Astrocyte (in vitro differentiated cells and primary cell): ENCODE measurements around the gene RPS6KA3.

Source experiments
- EZH2 ChIP-seq: IDR thresholded peaks from 2 replicates; pipeline ENCODE4 v1.6.1; 2012; ENCODE audit warnings: mild to moderate bottlenecking, low read length, inconsistent platforms; ENCODE audit not compliant: insufficient read depth
- TF ChIP-seq, protein P1 (sequence below): IDR thresholded peaks from 2 replicates; pipeline ENCODE4 v1.5.1; 2011; ENCODE audit warnings: low read depth, mild to moderate bottlenecking, inconsistent platforms, low read length, moderate library complexity; ENCODE audit not compliant: insufficient read depth

DNA sequence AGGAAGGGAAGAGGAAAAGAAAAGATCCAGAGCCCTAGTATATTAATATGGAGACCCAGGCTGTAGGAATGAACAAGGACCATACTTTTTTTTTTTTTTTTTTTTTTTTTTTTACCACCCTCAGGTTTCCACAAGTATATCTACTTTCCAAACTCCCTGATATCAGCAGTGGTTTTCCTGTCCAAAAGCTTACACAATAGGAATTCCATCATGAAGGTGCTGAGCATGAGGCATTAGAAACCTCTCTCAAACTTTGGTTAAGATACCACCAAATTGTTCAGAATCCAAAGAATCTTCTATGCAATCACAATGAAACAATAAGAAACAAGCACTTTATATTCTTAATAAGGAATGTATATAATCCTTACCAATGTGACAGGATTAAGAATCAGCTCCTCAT is 26.5 kb downstream of the RPS6KA3 start:
- TF ChIP-seq, protein P1, sequence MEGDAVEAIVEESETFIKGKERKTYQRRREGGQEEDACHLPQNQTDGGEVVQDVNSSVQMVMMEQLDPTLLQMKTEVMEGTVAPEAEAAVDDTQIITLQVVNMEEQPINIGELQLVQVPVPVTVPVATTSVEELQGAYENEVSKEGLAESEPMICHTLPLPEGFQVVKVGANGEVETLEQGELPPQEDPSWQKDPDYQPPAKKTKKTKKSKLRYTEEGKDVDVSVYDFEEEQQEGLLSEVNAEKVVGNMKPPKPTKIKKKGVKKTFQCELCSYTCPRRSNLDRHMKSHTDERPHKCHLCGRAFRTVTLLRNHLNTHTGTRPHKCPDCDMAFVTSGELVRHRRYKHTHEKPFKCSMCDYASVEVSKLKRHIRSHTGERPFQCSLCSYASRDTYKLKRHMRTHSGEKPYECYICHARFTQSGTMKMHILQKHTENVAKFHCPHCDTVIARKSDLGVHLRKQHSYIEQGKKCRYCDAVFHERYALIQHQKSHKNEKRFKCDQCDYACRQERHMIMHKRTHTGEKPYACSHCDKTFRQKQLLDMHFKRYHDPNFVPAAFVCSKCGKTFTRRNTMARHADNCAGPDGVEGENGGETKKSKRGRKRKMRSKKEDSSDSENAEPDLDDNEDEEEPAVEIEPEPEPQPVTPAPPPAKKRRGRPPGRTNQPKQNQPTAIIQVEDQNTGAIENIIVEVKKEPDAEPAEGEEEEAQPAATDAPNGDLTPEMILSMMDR: no peak
- no peak for TF ChIP-seq EZH2
